IMR-90 (cell line): ENCODE results near the gene WNK1. TPM values are rescaled to one million over a fixed set of nuclear protein-coding genes. Genes with fewer than 3 reads are reported as not detected.

Experiments
- ATAC-seq: fragments of 200-7000 bp; cut with Tn5 transposase; 2 replicates; pipeline ENCODE4 v1.9.1; 2020; ENCODE audit warnings: low read depth, mild to moderate bottlenecking, moderate library complexity
- BruUV-seq: library from RNA; stranded (reverse); fragments of 400-500 nt; replicated peaks from 2 replicates; lab custom pipeline; 2021; lab: Mats Ljungman, UMichigan
- CTCF ChIA-PET: fragments of 300-600 bp; formaldehyde crosslinking; extraction: SDS; loops from one replicate; lab custom pipeline; 2021; ENCODE audit warnings: antibody characterized with exemption; lab: Yijun Ruan, JAX
- POLR2A ChIA-PET: fragments of 300-600 bp; sonication (Branson Sonifier 250); formaldehyde crosslinking; loops from one replicate; lab custom pipeline; 2022; ENCODE audit warnings: antibody characterized with exemption; ENCODE audit not compliant: unreplicated experiment; lab: Charles Lee
- DNase-seq: peaks from one replicate; pipeline ENCODE4 v3.0.0; 2013
- H2AFZ ChIP-seq: replicated peaks from 2 replicates; pipeline ENCODE3; 2013; ENCODE audit warnings: low read length, mild to moderate bottlenecking; ENCODE audit not compliant: poor library complexity
- H2AK5ac ChIP-seq: 2 replicates; pipeline ENCODE4 v1.6.1; 2013; ENCODE audit warnings: low read depth, low read length, inconsistent platforms
- H2AK9ac ChIP-seq: replicated peaks from 2 replicates; pipeline ENCODE3; 2013; ENCODE audit warnings: mild to moderate bottlenecking, low read depth, low read length, moderate library complexity; ENCODE audit not compliant: poor library complexity
- H2BK120ac ChIP-seq: 2 replicates; pipeline ENCODE4 v1.6.1; 2013; ENCODE audit warnings: low read depth, low read length, inconsistent platforms
- H2BK15ac ChIP-seq: 3 replicates; pipeline ENCODE4 v1.6.1; 2013; ENCODE audit warnings: low read depth, low read length, inconsistent platforms
- H2BK20ac ChIP-seq: 2 replicates; pipeline ENCODE4 v1.6.1; 2013; ENCODE audit warnings: low read depth, mild to moderate bottlenecking, inconsistent platforms, low read length, moderate library complexity
- H2BK5ac ChIP-seq: 2 replicates; pipeline ENCODE4 v1.6.1; 2013; ENCODE audit warnings: mild to moderate bottlenecking, low read depth, low read length, inconsistent platforms; ENCODE audit not compliant: poor library complexity, severe bottlenecking
- H3K14ac ChIP-seq: replicated peaks from 2 replicates; pipeline ENCODE4 v1.6.1; 2013; ENCODE audit warnings: low read depth, low read length, inconsistent platforms
- H3K18ac ChIP-seq: 2 replicates; pipeline ENCODE4 v1.6.1; 2013; ENCODE audit warnings: low read depth, low read length, control low read depth
- H3K23ac ChIP-seq: 2 replicates; pipeline ENCODE4 v1.6.1; 2013; ENCODE audit warnings: low read depth, low read length, inconsistent platforms
- H3K27ac ChIP-seq: 2 replicates; pipeline ENCODE4 v1.5.1; 2013; ENCODE audit warnings: mild to moderate bottlenecking, control low read depth, low read length; ENCODE audit not compliant: insufficient read depth
- H3K27me3 ChIP-seq: 2 replicates; pipeline ENCODE4 v1.6.1; 2013; ENCODE audit warnings: low read length; ENCODE audit not compliant: control insufficient read depth, insufficient read depth
- H3K36me3 ChIP-seq: 2 replicates; pipeline ENCODE4 v1.6.1; 2013; ENCODE audit warnings: low read length, mixed read lengths; ENCODE audit not compliant: control insufficient read depth, insufficient read depth
- H3K4ac ChIP-seq: 2 replicates; pipeline ENCODE4 v1.6.1; 2013; ENCODE audit warnings: low read depth, low read length, inconsistent platforms
- H3K4me1 ChIP-seq: 2 replicates; pipeline ENCODE4 v1.6.1; 2013; ENCODE audit warnings: low read length, mixed read lengths; ENCODE audit not compliant: control insufficient read depth, insufficient read depth
- H3K4me2 ChIP-seq: 2 replicates; pipeline ENCODE4 v1.6.1; 2013; ENCODE audit warnings: low read depth, mild to moderate bottlenecking, control low read depth, low read length, moderate library complexity
- H3K4me3 ChIP-seq: 2 replicates; pipeline ENCODE4 v1.5.1; 2013; ENCODE audit warnings: low read depth, mild to moderate bottlenecking, control low read depth, low read length, moderate library complexity; ENCODE audit not compliant: insufficient read depth
- H3K56ac ChIP-seq: 2 replicates; pipeline ENCODE4 v1.6.1; 2013; ENCODE audit warnings: low read length, inconsistent platforms; ENCODE audit not compliant: insufficient read depth; ENCODE audit errors: extremely low read depth
- H3K79me1 ChIP-seq, 2 experiments: 2 replicates each; pipeline ENCODE4 v1.6.1; 2013; ENCODE audit warnings: low read length in 2 of 2, inconsistent platforms in 1 of 2, low read depth in 1 of 2
- H3K9ac ChIP-seq: 2 replicates; pipeline ENCODE4 v1.6.1; 2013; ENCODE audit warnings: low read depth, low read length, control low read depth
- H3K9me1 ChIP-seq: 2 replicates; pipeline ENCODE4 v1.6.1; 2013; ENCODE audit warnings: low read length, inconsistent platforms; ENCODE audit not compliant: insufficient read depth
- H3K9me3 ChIP-seq: 2 replicates; pipeline ENCODE4 v1.6.1; 2013; ENCODE audit warnings: low read length; ENCODE audit not compliant: control insufficient read depth, insufficient read depth
- H4K20me1 ChIP-seq: 2 replicates; pipeline ENCODE4 v1.6.1; 2013; ENCODE audit warnings: low read length, inconsistent platforms; ENCODE audit not compliant: insufficient read depth
- H4K5ac ChIP-seq: 2 replicates; pipeline ENCODE4 v1.6.1; 2013; ENCODE audit warnings: mild to moderate bottlenecking, low read depth, low read length, control low read depth
- H4K8ac ChIP-seq, 2 experiments: 2 replicates each; pipeline ENCODE4 v1.6.1; 2013; ENCODE audit warnings: low read depth in 2 of 2, low read length in 2 of 2, control low read depth in 1 of 2, inconsistent platforms in 1 of 2
- H4K91ac ChIP-seq: 2 replicates; pipeline ENCODE4 v1.6.1; 2013; ENCODE audit warnings: low read depth, low read length, inconsistent platforms; ENCODE audit not compliant: insufficient read depth
- BHLHE40 ChIP-seq: fragments of 150-350 bp; IDR thresholded peaks from 2 replicates; pipeline ENCODE4 v1.6.1; 2016; ENCODE audit warnings: mild to moderate bottlenecking, low read depth, low read length
- CEBPB ChIP-seq: IDR thresholded peaks from 2 replicates; pipeline ENCODE4 v1.6.1; 2012; ENCODE audit warnings: low read depth, low read length, improper control_type of control experiment
- CHD1 ChIP-seq: IDR thresholded peaks from 2 replicates; pipeline ENCODE4 v1.6.1; 2012; ENCODE audit warnings: low read depth, low read length, improper control_type of control experiment
- CTCF ChIP-seq: conservative IDR thresholded peaks from 2 replicates; pipeline ENCODE4 v1.5.1; 2012; ENCODE audit warnings: mild to moderate bottlenecking, low read depth, low read length, improper control_type of control experiment
- ELK1 ChIP-seq: fragments of 150-350 bp; IDR thresholded peaks from 2 replicates; pipeline ENCODE4 v1.6.1; 2016; ENCODE audit warnings: low read depth, mild to moderate bottlenecking, low read length, moderate library complexity, borderline replicate concordance
- FOS ChIP-seq: fragments of 150-350 bp; IDR thresholded peaks from 2 replicates; pipeline ENCODE4 v1.6.1; 2016; ENCODE audit warnings: low read depth, low read length
- MAFK ChIP-seq: IDR thresholded peaks from 2 replicates; pipeline ENCODE4 v1.6.1; 2012; ENCODE audit warnings: low read depth, low read length, improper control_type of control experiment
- MXI1 ChIP-seq: IDR thresholded peaks from 2 replicates; pipeline ENCODE4 v1.6.1; 2012; ENCODE audit warnings: low read depth, mild to moderate bottlenecking, low read length, moderate library complexity, borderline replicate concordance
- NFE2L2 ChIP-seq: fragments of 150-350 bp; IDR thresholded peaks from 2 replicates; pipeline ENCODE4 v1.6.1; 2016; ENCODE audit warnings: low read depth, mild to moderate bottlenecking, low read length
- POLR2A ChIP-seq: IDR thresholded peaks from 2 replicates; pipeline ENCODE4 v1.6.1; 2012; ENCODE audit warnings: mild to moderate bottlenecking, low read depth, low read length
- SMC3 ChIP-seq: fragments of 150-350 bp; IDR thresholded peaks from 2 replicates; pipeline ENCODE4 v1.6.1; 2016; ENCODE audit warnings: low read depth, mild to moderate bottlenecking, antibody characterized with exemption, low read length, moderate library complexity
- WGBS, 2 experiments: methylation state at CpG; one replicate each; pipeline versions ENCODE4 v1.1.5 to v1.1.7; 2013; ENCODE audit warnings: missing lambda C conversion rate in 2 of 2; ENCODE audit not compliant: insufficient read length in 1 of 2; ENCODE audit errors: extremely low coverage in 2 of 2; 5-methylcytosine and 5-hydroxymethylcytosine counted together
- dilution Hi-C: fragments of 300-500 bp; cut with HindIII; formaldehyde crosslinking; loops from one replicate; pipeline ENCODE4 v1.14.3; 2018; ENCODE audit warnings: low sequenced_read_pairs; ENCODE audit not compliant: unreplicated experiment
- in situ Hi-C: fragments of 300-500 bp; cut with MboI; formaldehyde crosslinking; loops from 3 replicates; pipeline ENCODE4 v1.14.3; 2019; ENCODE audit warnings: low sequenced_read_pairs, inconsistent platforms, mixed read lengths
- intact Hi-C: fragments of 100-400 bp; cut with micrococcal nuclease; formaldehyde crosslinking; loops from 2 replicates; pipeline ENCODE4 v1.10.0; 2022
- polyA plus RNA-seq, 3 experiments: library from polyadenylated mRNA; depleted of rRNA; stranded (reverse); fragments of >200 nt; gene quantifications; 2 replicates each; pipeline ENCODE4 v1.2.3, GENCODE V29; 2012; ENCODE audit warnings: low replicate concordance in 1 of 3
- total RNA-seq: library from RNA; depleted of rRNA; stranded (reverse); fragments of >200 nt; gene quantifications from 2 replicates; pipeline ENCODE4 v1.2.3, GENCODE V29; 2012

The WNK1 gene
- total and polyA plus RNA-seq, 2 of the 4 experiments (the other 2 are of a cell fraction), result 36.9 to 42.8 TPM

- CTCF ChIA-PET, result no interaction called here
- Histone ChIP-seq H3K9ac (no peak overlapping the region), H3K23ac (no peak overlapping the region)
Measured at GRCh38 chr12:896031-896430, 143.7 kb downstream of the WNK1 start.

More at GRCh38 chr12:896031-896430, 143.7 kb downstream of the WNK1 start:
- no peak overlapping the region for H2BK15ac ChIP-seq
- no peak overlapping the region for H3K4me3 ChIP-seq
- POLR2A ChIA-PET, result no interaction called here
- 0 out of 2 replicates have a peak overlapping the region, but pooled peaks have one; percentile 27 for H2AK5ac ChIP-seq
- in situ Hi-C loops, result no loop called here
- H4K20me1 ChIP-seq, result no peaks in the 10 kb centered on the region
- no peak overlapping the region for H4K5ac ChIP-seq
- H3K56ac ChIP-seq, result no peak overlapping the region
- H2AK9ac ChIP-seq, result peak overlapping the region; percentile 15
- H4K8ac ChIP-seq, result no peak overlapping the region
- H4K91ac ChIP-seq, result no peak overlapping the region
- peaks cover 33% of the 10 kb centered on the region for H3K36me3 ChIP-seq
- H3K4me1 ChIP-seq, result peaks cover 3% of the 10 kb centered on the region; the same call in 1 of the 2 replicates
- intact Hi-C loops, result loop anchor here (10.0 kb wide), 1 partner anchor 321 kb away; no protein-coding TSS in a partner anchor
- no peaks in the 10 kb centered on the region for H3K27me3 ChIP-seq
- H3K27ac ChIP-seq, result no peak overlapping the region
- TF ChIP-seq CEBPB (no peak), CTCF (no peak), BHLHE40 (no peak), FOS (no peak), CHD1 (no peak), MAFK (no peak), NFE2L2 (no peak), SMC3 (no peak), MXI1 (no peak), POLR2A (no peak), ELK1 (no peak)
- no peak overlapping the region for H2BK120ac ChIP-seq
- 82% methylated on average over 3 of the region's 4 CpGs; no CpG with 5 or more reads in 1 of the 2 experiments for WGBS, 2 experiments
- no peak for DNase-seq
- H3K9me3 ChIP-seq, result no peaks in the 10 kb centered on the region
- H3K4me2 ChIP-seq, result no peak overlapping the region
- H3K79me1 ChIP-seq, result peaks cover 9 to 30% of the 10 kb centered on the region in 2 experiments; a peak in 3 of 4 replicates
- H3K9me1 ChIP-seq, result peaks cover 6% of the 10 kb centered on the region; the same call in 1 of the 2 replicates
- no peak overlapping the region for H3K4ac ChIP-seq
- TSS peak; percentile 97 for BruUV-seq
- dilution Hi-C loops, result no loop called here
- 0 out of 2 replicates have a peak overlapping the region, but pooled peaks have one; percentile 33 for H3K14ac ChIP-seq
- H2BK5ac ChIP-seq, result no peak overlapping the region
- ATAC-seq, result no peak
- H2AFZ ChIP-seq, result no peak overlapping the region
- H3K18ac ChIP-seq, result no peak overlapping the region
- H2BK20ac ChIP-seq, result no peak overlapping the region
